Right cardiac atrium (tissue), 5 donors: ENCODE data around the gene DPP7. TPM values are rescaled to one million over a fixed set of nuclear protein-coding genes. Genes with fewer than 3 reads are reported as not detected.

Experiments used
- ATAC-seq, 2 donors: fragments of 200-7000 bp; cut with Tn5 transposase; one replicate each; pipeline versions ENCODE4 v1.8.0 to v1.9.1; 2020; ENCODE audit warnings: moderate library complexity in 2 of 2, mild to moderate bottlenecking in 1 of 2
- DNase-seq, 3 donors: peaks; one replicate each; pipeline ENCODE4 v3.0.0-alpha.2; 2020
- H3K27ac ChIP-seq: one replicate; pipeline ENCODE4 v1.5.1; 2013; ENCODE audit warnings: mild to moderate bottlenecking, low read length, control low read depth, moderate library complexity
- H3K27me3 ChIP-seq: one replicate; pipeline ENCODE4 v1.6.1; 2013; ENCODE audit not compliant: control insufficient read depth, insufficient read depth
- H3K4me1 ChIP-seq: one replicate; pipeline ENCODE4 v1.6.1; 2013; ENCODE audit warnings: low read length; ENCODE audit not compliant: control insufficient read depth, insufficient read depth
- H3K4me3 ChIP-seq: one replicate; pipeline ENCODE4 v1.5.1; 2013; ENCODE audit warnings: low read length, control low read depth
- H3K9me3 ChIP-seq: one replicate; pipeline ENCODE4 v1.6.1; 2013; ENCODE audit warnings: low read length; ENCODE audit not compliant: control insufficient read depth
- WGBS: extraction: QIAGEN DNeasy Blood & Tissue Kit; methylation state at CpG from one replicate; pipeline ENCODE4 v1.1.7; 2013; 5-methylcytosine and 5-hydroxymethylcytosine counted together
- intact Hi-C, 4 donors: fragments of 100-400 bp; cut with DNase I; formaldehyde crosslinking; loops; one replicate each; pipeline versions ENCODE4 v1.11.0 to v1.14.0; 2022 to 2023
- polyA plus RNA-seq: library from polyadenylated mRNA; stranded (reverse); fragments of 200-250 nt; gene quantifications from one replicate; pipeline ENCODE4 v1.2.3, GENCODE V29; 2013
- total RNA-seq, 4 donors: library from RNA; stranded (reverse); fragmentation: NEBNext Ultra II Directional; extraction: Animal tissue kit (Norgen Biotek cat#: 25700); gene quantifications; one replicate each; pipeline ENCODE4 v1.2.1, GENCODE V29; 2021
- donor health status: healthy with polysubstance abuse.
- donor health status: DM: no; HTN: yes; CAD: no.
- donor health status: DM: no; HTN: no; CAD: no.
- donor health status: DM: no; HTN: yes; CAD: no; lungs with severe emphysema.
- donor health status: DM: yes; HTN: yes; CAD: no.

The DPP7 gene
- total and polyA plus RNA-seq, 5 donors = 211 to 288 (median 241) TPM

DNA sequence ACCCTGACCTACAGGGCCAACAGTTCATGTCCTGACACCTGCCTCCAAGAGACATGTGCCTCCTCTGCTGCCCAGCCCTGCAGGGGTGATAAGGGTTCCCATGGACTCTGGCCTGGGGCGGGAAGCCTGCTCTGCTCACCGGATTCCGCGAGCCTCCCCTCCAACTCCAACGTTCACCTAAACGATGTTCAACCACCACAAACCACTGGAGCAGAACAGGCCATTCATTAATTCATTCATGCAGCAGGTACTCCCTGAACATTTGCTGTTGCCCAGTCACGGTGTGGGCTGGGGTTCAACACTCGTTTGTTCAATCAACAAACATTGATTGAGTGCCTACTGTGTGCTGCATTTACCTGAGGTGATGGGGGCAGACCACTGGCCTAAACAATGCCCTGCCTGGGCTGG, 40.5 kb downstream of the DPP7 start:
- Histone ChIP-seq H3K4me3 (no peak overlapping the region), H3K9me3 (no peaks in the 10 kb centered on the region), H3K27ac (no peak overlapping the region), H3K27me3 (no peaks in the 10 kb centered on the region), H3K4me1 (no peaks in the 10 kb centered on the region)
- WGBS = 88% methylated on average over 8 of the region's 8 CpGs
- intact Hi-C loops = no loop called here
- no peak for ATAC-seq
- peak in 1 of 3 donors; percentile 16 for DNase-seq

- WGBS = 93% methylated on average over 2 of the region's 2 CpGs
- ATAC-seq (peak in 1 of 2 donors; percentile 1), DNase-seq (peak in 2 of 3 donors; percentile 47 to 52)
- Histone ChIP-seq H3K27me3 (no peaks in the 10 kb centered on the region), H3K4me3 (no peak overlapping the region), H3K4me1 (no peaks in the 10 kb centered on the region), H3K27ac (no peak overlapping the region), H3K9me3 (no peaks in the 10 kb centered on the region)
- intact Hi-C loops = no loop called here
These were observed 43.3 kb downstream of the DPP7 start for GRCh38 chr9:137071282-137071681.

GRCh38 chr9:137070906-137071275, 43.6 kb downstream of the DPP7 start:
- Histone ChIP-seq H3K27me3 (no peaks in the 10 kb centered on the region), H3K4me3 (peak overlapping the region; percentile 48), H3K27ac (peak overlapping the region; percentile 49), H3K4me1 (no peaks in the 10 kb centered on the region), H3K9me3 (no peaks in the 10 kb centered on the region)
- peak; percentile 42 to 47 for ATAC-seq
- WGBS = 13% methylated on average over 6 of the region's 6 CpGs
- intact Hi-C loops = no loop called here
- DNase-seq = peak; percentile 67 to 89 (median 87)

DNA sequence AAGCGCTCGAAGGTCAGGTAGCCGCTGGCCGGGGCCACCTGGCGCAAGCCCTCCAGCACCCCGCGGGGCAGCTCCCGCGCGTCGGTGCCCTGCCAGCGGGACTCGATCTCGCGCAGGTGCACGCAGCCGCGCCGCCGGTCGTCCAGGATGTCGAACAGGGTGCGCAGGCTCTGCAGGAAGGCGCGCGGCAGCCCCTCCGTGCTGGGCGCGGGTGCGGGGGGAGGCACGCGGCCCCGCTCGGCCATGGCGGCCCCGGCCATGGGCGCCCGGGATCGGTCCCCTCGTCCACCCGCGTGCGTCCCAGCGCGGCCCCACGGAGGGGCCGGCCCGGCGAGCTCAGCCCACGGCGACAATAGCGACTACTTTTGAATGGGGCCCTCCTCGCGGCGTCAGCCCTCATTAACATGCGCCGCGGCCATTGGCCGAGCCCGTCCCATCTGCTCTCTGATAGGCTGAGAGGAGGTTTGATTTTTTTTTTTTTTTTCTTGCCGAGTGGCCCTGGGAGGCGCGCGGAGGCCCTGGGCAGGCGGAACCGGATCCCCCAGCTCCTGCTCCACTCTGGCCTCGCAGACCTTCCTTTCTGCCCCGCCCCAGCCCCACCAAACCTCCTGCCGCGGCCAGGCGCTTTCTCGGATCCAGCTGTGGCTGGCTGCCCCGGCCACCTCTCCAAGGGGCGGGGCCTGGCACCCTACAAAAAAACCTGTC, 44.2 kb downstream of the DPP7 start, which contains the start of gene SAPCD2:
SAPCD2 (minus strand) TSS at position 357 of the 705 bp plus-strand sequence; CDS start at position 260, 97 bp downstream.
- WGBS = under 1% methylated on average over 74 of the region's 74 CpGs
- Histone ChIP-seq H3K4me1 (no peaks in the 10 kb centered on the region), H3K27ac (peak within 1 kb of the TSS; percentile 49), H3K9me3 (no peaks in the 10 kb centered on the region), H3K4me3 (peak within 1 kb of the TSS; percentile 48), H3K27me3 (no peaks in the 10 kb centered on the region)
- DNase-seq (peak; percentile 90 to 96 (median 95)), ATAC-seq (peak; percentile 92 to 94)
- intact Hi-C loops = no loop called here

DNA sequence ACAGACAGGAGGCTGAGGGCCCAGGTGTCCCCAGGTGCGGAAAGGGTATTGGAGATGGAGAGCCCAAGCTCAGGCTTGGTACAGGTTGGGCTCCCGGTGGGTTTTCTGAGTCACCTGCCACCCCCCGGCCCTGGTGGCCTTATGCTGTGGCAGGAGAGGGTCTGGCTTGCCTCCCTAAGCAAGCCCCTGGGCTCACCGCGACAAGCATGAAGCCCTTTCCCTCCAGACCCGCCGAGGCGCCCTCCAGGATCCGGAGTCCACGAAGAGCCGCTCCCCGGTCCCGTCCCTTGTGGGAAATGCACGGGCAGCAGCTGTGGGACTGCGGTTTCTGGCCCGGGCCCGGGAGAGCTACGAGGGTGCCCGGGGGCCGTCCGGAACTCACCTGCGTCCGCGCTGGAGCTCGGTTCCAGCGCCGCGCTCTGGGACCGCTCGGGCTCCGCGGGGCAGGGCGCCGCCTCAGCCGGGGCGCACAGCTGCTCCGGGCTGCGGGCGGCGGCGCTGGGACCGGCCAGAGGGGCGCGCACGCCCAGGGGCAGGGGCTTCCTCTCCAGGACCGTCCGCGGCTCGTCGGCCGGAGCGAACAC, 44.9 kb downstream of the DPP7 start:
- intact Hi-C loops = loop anchor here in 1 of 4 donors (10.0 kb wide), 1 partner anchor 285 kb away; no protein-coding TSS in a partner anchor
- no peak for ATAC-seq
- Histone ChIP-seq H3K27me3 (no peaks in the 10 kb centered on the region), H3K4me3 (no peak overlapping the region), H3K27ac (no peak overlapping the region), H3K4me1 (no peaks in the 10 kb centered on the region), H3K9me3 (no peaks in the 10 kb centered on the region)
- 7% methylated on average over 52 of the region's 52 CpGs for WGBS
- DNase-seq = peak in 2 of 3 donors; percentile 50 to 61

DNA sequence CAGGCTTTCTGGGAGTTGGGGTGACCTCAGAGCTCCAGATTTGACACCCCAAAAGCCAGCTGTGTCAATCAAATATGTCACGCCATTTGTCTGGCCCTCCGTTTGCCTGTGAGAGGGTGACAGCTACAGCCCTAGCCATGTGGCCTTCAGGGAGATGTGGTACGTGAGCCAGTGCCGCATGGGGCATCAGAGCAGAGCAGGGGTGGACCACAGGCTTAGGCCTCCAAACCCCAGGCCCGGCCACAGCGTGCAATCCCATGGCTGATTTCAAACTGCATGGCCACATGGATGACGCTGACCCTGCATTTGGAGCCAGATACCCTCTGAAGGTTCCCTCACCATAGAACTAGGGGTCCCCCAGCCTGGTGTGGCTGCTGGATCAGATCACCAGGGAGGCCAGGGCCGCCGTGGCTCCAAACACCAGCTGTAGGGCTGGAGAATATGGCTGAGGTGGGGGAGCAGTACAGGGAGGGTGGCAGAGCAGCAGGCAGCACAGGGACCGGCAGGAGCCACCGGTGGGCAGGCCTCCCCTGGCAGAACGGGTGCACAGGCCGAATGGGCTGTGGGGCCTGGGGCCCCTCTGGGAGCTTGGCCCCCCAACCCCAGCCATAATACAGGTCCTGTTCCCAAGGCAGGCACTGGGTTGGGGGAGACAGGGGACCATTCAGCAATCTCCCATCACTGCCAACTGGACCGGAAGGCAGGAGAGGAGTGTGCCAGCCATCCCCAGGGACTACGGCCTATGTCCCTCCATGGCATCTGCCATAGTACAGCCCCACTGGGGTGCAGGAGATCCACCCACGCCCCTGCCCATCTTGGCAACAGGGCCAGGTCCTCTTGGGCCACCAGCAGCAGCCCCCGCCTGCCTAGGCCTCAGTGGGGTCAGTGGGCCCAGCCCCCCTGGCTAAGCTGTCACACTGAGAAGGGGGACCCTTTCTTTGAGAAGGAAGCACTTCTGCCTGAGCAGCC, 45.7 kb downstream of the DPP7 start:
- no peak overlapping the region for H3K4me3 ChIP-seq

DNA sequence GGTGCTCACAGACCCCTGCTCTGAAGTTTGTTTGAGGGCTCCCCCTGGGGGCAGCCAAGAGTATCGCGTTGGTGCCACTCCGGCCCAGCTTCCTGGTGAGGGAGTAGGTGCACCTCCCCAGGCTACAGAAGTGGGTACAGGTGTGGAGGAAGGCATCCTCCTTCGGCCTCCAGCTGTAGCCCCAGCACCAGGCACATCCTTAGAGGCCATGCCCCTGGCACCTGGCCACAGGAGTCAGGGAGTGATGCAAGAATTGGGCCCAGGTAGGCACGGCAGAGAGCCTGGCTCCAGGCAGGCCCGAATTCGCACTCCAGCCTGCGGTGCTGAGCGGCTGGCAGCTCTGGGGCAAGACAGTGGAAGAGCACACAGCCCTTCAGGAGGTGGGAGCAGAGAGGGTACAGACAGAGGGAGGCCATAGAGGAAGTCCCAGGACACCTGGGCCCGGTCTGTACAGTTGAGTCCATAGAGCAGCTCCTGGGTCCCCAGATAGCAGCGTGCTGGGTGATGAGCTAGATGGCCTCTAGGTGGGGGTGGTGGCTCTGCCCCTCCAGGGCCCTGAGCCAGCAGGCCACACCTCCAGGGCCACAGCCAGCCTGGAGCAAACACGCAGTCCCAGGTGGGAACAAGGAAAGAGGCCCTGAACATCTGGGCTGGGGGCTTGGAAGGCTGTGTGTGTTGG, 46.5 kb downstream of the DPP7 start:
- WGBS = 56% methylated on average over 12 of the region's 12 CpGs
- intact Hi-C loops = loop anchor here in 1 of 4 donors (10.0 kb wide), 1 partner anchor 283 kb away; no protein-coding TSS in a partner anchor

More for the DNA sequence above, 45.7 kb downstream of the DPP7 start:
- ATAC-seq (no peak), DNase-seq (peak in 2 of 3 donors; percentile 29 to 55)
- Histone ChIP-seq H3K9me3 (no peaks in the 10 kb centered on the region), H3K27me3 (no peaks in the 10 kb centered on the region), H3K4me1 (no peaks in the 10 kb centered on the region), H3K27ac (no peak overlapping the region)
- 90% methylated on average over 17 of the region's 17 CpGs for WGBS
- intact Hi-C loops = loop anchor here in 1 of 4 donors (10.0 kb wide), 1 partner anchor 284 kb away; no protein-coding TSS in a partner anchor

GRCh38 chr9:137066096-137066861, 48.3 kb downstream of the DPP7 start:
- Histone ChIP-seq H3K4me1 (no peaks in the 10 kb centered on the region), H3K27ac (no peak overlapping the region), H3K4me3 (no peak overlapping the region), H3K9me3 (no peaks in the 10 kb centered on the region), H3K27me3 (no peaks in the 10 kb centered on the region)
- intact Hi-C loops = loop anchor here in 1 of 4 donors (10.0 kb wide), 1 partner anchor 281 kb away; no protein-coding TSS in a partner anchor
- 92% methylated on average over 26 of the region's 26 CpGs for WGBS
- ATAC-seq (no peak), DNase-seq (peak in 2 of 3 donors; percentile 53 to 65)

More for the DNA sequence above, 46.5 kb downstream of the DPP7 start:
- no peak overlapping the region for H3K4me3 ChIP-seq
- no peaks in the 10 kb centered on the region for H3K4me1 ChIP-seq
- ATAC-seq (peak; percentile 15 to 42), DNase-seq (peak; percentile 75 to 90 (median 89))
- no peaks in the 10 kb centered on the region for H3K27me3 ChIP-seq
- H3K9me3 ChIP-seq = no peaks in the 10 kb centered on the region
- H3K27ac ChIP-seq = no peak overlapping the region

DNA sequence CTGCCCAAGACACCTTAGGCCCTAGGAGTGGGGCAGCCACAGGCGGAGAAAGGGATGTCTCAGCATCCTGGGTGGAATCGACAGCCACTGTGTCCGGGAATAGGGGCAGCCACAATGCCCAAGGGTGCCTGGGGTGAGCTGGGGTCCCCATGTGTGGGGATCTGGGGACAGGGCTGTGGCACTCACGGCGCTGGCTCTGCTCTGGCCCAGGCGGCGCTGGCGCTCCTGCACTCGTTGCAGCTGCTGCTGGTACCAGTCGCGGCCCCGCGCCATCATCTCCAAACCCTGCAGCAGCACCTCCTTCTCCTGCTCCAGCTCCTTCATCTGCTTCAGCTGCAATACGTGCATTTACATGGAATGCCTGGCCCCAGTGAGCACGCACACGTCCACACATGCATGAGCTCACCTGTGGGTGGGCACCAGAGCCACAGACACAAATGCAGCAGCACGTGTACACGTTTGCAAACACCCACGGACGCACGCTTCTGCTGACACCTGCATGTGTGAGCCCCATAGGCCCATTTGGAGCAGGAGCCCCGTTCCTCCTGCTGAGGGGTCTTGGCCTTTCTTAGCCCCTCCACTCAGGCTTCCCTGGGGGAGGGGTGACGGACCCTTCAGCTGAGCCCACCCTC, 49.1 kb downstream of the DPP7 start:
- no peaks in the 10 kb centered on the region for H3K27me3 ChIP-seq
- H3K27ac ChIP-seq = no peak overlapping the region
- DNase-seq (peak in 2 of 3 donors; percentile 44), ATAC-seq (no peak)
- no peak overlapping the region for H3K4me3 ChIP-seq
- no peaks in the 10 kb centered on the region for H3K9me3 ChIP-seq
- H3K4me1 ChIP-seq = no peaks in the 10 kb centered on the region
- 94% methylated on average over 23 of the region's 23 CpGs for whole genome bisulfite sequencing
- intact Hi-C loops = loop anchor here in 2 of 4 donors (2.0 to 10.0 kb wide), 2 partner anchors 17 to 281 kb away; no protein-coding TSS in a partner anchor
